GM10266 (cell line): ENCODE measurements around the gene PDE11A.
"Not testable (repeated sequence)": the region's sequence is repeated elsewhere in the genome, so short reads cannot be mapped to it uniquely, and the experiment has no call there.

Experiments used
- DNase-seq: peaks from one replicate; pipeline ENCODE4 v3.0.0; 2012; ENCODE audit errors: extremely low spot score
- TF ChIP-seq, protein P1 (sequence below): IDR thresholded peaks from 2 replicates; pipeline ENCODE4 v1.5.1; 2012; ENCODE audit warnings: mild to moderate bottlenecking, low read depth; ENCODE audit not compliant: control insufficient read depth, insufficient read depth; ENCODE audit errors: missing control alignments

Gene PDE11A

DNA sequence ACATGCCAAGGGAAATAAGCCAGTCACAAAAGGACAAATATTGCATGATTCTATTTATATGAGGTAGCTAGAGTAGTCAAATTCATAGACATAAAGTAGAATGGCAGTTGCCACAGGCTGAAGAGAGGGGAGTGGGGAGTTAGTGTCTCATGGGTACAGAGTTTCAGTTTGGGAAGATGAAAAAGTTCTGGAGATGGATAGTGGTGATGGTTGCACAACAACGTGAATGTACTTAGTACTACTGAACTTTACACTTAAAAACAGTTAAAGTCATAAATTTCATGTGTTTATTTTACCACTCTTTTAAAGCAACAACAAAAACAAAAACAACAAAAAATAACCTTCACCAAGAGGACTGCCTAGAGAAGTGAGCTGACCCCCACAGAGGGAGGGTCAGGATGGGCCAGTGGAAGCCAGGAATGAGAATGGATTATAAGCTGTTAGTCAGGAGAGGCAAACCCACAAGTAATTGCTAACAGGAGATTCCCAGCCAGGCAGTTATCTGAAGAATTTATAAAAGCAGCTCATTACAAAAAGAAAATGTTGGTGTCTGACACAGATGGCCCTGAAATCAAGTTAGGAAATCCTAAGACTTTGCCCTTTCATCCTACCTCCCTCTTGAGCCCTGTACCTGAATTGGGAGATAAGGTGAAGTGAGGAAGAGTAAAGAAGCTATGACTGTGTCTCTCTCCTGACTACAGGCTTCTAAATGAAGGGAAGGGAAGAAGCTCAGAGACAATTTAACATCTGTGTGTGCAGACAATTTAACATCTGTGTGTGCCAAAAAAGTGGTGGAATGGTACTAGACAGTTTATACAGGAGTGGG, 263.4 kb downstream of the PDE11A start:
- TF ChIP-seq, protein P1, sequence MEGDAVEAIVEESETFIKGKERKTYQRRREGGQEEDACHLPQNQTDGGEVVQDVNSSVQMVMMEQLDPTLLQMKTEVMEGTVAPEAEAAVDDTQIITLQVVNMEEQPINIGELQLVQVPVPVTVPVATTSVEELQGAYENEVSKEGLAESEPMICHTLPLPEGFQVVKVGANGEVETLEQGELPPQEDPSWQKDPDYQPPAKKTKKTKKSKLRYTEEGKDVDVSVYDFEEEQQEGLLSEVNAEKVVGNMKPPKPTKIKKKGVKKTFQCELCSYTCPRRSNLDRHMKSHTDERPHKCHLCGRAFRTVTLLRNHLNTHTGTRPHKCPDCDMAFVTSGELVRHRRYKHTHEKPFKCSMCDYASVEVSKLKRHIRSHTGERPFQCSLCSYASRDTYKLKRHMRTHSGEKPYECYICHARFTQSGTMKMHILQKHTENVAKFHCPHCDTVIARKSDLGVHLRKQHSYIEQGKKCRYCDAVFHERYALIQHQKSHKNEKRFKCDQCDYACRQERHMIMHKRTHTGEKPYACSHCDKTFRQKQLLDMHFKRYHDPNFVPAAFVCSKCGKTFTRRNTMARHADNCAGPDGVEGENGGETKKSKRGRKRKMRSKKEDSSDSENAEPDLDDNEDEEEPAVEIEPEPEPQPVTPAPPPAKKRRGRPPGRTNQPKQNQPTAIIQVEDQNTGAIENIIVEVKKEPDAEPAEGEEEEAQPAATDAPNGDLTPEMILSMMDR = no peak
- DNase-seq = no peak

DNA sequence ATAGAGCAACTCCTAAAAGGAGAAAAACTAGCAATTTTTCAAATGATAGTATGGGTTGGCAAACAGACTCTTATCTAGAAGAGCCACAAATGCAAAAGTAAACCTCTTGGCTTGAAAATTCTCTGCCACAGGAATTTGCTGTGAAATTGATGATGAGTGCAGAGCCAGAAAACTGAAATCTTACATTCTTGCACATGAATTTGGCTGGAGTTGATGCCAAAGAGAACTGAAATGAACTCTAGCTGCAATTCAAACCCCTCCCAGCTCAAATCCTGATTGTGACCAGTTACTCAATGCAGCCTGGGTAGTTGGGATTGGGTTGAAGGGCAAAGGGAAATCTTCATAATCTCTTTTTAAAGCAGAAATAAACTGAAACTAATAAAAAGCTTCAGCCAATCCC, 266.6 kb downstream of the PDE11A start:
- TF ChIP-seq, protein P1 = no peak
- DNase-seq = no peak

DNA sequence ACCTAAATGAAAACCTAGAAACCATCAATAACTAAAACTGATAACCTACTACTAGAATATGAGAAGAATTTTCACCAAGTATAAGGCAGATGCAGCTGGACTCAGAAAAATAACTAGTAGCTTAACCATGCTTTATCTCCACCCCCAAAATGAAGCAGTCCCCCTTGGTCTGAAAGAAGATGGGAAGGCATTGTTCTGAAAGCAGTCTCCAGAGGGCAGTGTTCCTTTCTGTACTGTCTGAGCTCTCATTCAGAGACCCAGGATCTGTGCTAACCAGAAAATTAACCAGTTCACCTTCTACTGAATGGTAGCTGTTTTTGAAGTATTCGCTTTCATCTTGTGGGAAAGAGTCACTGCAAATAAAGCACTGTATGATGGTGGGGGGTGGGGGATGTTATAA, 273.0 kb downstream of the PDE11A start:
- no peak for DNase-seq
- TF ChIP-seq, protein P1 = peak; percentile 39

DNA sequence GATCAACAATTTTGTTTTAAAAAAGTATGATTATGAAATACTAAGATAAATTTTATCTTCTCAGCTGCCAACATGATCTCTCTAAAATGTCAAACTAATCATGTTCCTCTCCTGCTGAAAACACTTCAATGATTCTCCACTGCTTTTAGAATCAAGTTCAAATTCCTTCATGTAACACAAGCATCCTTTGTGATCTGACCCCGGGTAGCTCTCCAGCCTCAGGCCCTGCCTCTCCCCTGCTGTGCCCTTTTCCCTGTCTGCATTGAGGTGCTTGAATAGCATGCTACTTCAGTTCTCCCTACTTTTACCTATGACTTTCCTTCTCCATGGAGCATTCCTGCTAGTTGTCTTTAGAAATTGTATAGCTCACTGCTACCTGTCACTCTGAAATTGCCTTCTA, 274.8 kb downstream of the PDE11A start:
- no peak for DNase-seq
- TF ChIP-seq, protein P1 = no peak

DNA sequence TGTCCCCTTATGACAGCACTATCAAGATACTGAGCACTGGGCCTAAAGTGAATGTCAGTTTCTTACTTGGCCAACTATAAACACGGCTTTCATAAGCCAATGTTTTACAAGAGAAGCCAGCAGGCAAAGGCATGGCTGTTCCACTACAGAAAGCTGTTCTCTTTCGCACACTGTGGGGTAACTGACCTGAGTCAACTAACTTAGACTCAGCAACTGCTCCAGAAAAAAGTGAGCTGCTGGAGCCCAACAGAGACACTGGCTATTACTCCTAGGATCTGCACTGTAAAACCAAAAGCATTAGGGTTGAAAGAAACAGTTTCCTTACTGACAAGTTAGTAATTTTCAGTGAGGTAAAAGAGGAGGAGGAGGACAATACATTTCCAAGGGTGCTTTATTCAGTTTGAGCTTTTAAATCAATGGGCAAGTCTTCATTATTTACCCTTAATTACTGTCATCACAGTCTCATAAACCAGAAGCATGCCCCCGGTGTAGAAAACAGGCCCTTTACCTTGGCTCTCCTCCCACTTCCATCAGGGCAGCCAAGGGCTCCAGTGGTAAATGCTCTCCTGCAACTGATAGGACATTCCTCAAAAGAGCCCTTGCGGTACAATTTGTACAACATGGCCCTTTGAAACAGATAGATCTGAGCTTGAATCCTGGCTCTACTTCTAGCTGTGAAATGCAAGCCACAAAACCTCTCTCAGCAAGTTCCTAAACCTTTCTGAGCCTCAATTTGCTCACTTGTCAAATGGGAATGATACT, 275.7 kb downstream of the PDE11A start:
- DNase-seq = no peak
- TF ChIP-seq, protein P1 = no peak

DNA sequence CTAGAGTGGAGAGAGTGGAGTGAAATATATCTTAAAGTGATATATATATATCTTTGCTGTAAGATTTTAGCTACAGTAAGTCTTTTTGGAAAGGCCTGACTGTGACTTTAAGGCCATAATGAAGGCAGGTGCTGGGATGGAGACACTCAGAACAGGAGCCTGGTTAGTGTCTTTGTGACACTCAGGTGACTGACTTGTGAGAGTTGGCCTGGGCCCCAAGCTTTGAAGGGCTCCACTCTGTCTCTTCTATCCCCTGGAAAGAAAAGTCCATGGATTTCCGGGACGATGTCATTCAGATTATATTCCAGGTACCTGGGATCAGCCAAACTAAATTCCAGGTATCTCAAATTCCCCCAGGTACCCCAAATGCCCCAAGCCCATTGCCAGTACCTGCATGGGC, 276.6 kb downstream of the PDE11A start:
- no peak for DNase-seq
- TF ChIP-seq, protein P1 = no peak

DNA sequence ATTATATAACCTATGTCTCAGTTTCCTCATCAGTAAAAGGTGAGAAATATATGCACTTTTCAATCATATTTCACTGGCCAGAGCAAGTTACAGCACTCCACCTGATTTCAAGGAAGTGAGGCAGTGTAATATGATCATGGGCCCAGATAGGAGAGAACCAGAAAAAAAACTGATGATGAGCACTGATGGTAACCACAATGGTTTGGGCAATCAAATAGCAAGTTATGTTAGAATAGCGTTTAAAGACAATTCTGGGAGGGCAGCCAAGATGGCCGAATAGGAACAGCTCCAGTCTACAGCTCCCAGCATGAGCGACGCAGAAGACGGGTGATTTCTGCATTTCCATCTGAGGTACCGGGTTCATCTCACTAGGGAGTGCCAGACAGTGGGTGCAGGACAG, 287.4 kb downstream of the PDE11A start:
- not testable (repeated sequence) for DNase-seq

DNA sequence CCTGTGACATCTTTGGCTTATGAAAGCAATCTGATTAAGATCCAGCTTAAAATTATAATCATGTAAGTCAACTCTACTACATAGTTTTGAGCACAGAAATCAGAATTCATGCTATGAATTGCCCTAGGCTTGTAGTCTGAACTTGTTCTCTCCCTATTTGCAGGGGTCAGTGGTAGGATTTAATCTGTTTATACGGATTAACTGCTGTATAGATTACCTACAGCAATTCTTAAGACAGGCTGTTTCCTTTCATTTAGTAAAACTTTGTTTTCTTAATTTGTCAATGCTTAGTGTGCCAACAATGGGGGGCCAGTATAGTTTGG, 287.9 kb downstream of the PDE11A start:
- TF ChIP-seq, protein P1 = no peak
- DNase-seq = no peak
